Body of pancreas (tissue), 4 donors: ENCODE measurements around the gene ADIPOQ. TPM values are rescaled to one million over a fixed set of nuclear protein-coding genes. Genes with fewer than 3 reads are reported as not detected.
"Not testable (repeated sequence)": the region's sequence is repeated elsewhere in the genome, so short reads cannot be mapped to it uniquely, and the experiment has no call there.

Source experiments
- ATAC-seq: fragments of 150-250 bp; one replicate; pipeline ENCODE4 v1.9.1; 2016
- DNase-seq, 4 donors: peaks; one replicate each; pipeline ENCODE4 v3.0.0-alpha.2; 2019
- H3K27ac ChIP-seq, 4 donors: fragments of 200-600 bp; sonication (generic); 1 replicate in 3 of 4; 2 replicates in 1 of 4; pipeline versions ENCODE4 v1.5.1 to v1.6.1; 2016 to 2019; ENCODE audit warnings: mild to moderate bottlenecking in 1 of 4, mixed read lengths in 1 of 4, moderate library complexity in 1 of 4
- H3K27me3 ChIP-seq, 2 donors: fragments of 200-600 bp; sonication (generic); one replicate each; pipeline ENCODE4 v1.6.0; 2016; ENCODE audit warnings: mild to moderate bottlenecking in 1 of 2
- H3K36me3 ChIP-seq, 2 donors: fragments of 200-600 bp; sonication (generic); replicated peaks in 1 of 2; 2 replicates each; pipeline ENCODE4 v1.5.1; 2016; ENCODE audit warnings: low read depth in 2 of 2; ENCODE audit not compliant: insufficient read depth in 1 of 2
- H3K4me1 ChIP-seq: fragments of 200-600 bp; sonication (generic); one replicate; pipeline ENCODE4 v1.6.0; 2016
- H3K4me3 ChIP-seq, 2 donors: fragments of 200-600 bp; sonication (generic); 1 replicate in 1 of 2; 2 replicates in 1 of 2; pipeline ENCODE4 v1.5.1; 2016 to 2019
- H3K9me3 ChIP-seq, 3 donors: fragments of 200-600 bp; sonication (generic); 1 replicate in 2 of 3; 2 replicates in 1 of 3; pipeline ENCODE4 v1.5.1; 2016
- POLR2A ChIP-seq, 3 donors: fragments of 450-650 bp; IDR thresholded peaks; one replicate each; pipeline ENCODE4 v1.6.1; 2016; ENCODE audit warnings: antibody characterized with exemption in 3 of 3, mild to moderate bottlenecking in 2 of 3
- WGBS, 2 donors: methylation state at CpG; one replicate each; pipeline ENCODE4 v1.1.5; 2017; 5-methylcytosine and 5-hydroxymethylcytosine counted together
- intact Hi-C: fragments of 100-400 bp; cut with DNase I; formaldehyde crosslinking; loops from one replicate; pipeline ENCODE4 v1.15.1; 2023
- total RNA-seq, 2 donors: library from RNA; depleted of rRNA; stranded (reverse); fragments of >200 nt; gene quantifications; one replicate each; pipeline ENCODE4 v1.1.0, GENCODE V29; 2016
- TF ChIP-seq, protein P1 (sequence below), 7 experiments: fragments of 450-650 bp in 4 of 7; fragments of 200-600 bp in 3 of 7; sonication (generic) in 3 of 7; IDR thresholded peaks; one replicate each; pipeline ENCODE4 v1.5.1; 2016 to 2019; ENCODE audit warnings: antibody characterized with exemption in 7 of 7

Gene ADIPOQ
- total RNA-seq, 2 donors from 2014 or later: 10.9 to 188 TPM

DNA sequence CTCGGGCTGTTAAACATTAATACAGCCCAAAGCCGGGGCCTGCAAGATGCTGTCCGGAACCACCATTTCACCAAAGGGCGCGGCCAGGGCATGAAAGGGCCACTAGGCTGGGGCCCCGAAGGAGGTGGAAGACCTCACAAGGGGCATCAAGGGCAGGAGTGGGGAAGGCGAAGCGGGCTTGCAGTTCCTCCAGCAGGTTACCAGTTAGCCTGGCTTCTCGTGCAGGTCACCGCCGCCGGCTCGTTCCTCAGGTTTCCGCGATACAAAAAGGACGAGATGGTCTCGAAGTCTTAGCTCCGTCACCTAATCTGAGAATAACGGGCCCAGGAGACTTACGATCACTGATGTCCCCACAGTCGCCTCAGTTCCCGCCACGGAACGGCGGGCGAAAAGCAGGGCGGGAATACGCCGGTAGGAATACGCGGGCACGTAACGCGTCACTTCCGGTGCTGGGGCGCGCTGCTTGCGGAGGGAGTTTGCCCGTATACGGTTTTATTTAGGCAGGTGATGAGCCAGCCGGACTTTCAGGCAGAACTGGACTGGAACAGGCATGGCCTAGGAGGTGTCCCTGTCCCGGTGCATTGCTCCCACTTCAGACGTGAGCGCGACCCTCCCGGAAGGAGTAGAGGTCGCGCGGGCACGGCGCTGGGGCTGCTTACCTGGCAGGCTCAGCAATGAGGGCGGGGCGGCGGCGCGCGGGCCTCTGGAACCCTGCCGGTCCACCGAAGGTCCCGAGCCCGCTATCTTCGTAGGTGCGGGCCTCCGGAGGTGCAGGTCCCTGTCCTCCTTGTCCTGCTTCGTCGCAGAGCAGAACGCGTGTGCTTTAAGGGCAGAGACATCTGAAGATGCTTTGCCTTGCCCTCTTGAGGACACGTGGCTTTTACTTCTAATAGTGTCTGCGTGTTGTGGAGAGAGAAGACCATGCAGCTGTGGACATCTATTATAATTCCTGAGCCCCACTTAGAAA, 36.1 kb upstream of the ADIPOQ start, which contains the start of gene RFC4:
Gene RFC4 (minus strand): TSS at position 394 of the 967 bp plus-strand sequence. CDS start 1,769 bp downstream, outside the sequence.
- ATAC-seq: peak; percentile 96
- 0 to 1% methylated on average over 25 to 70 of the region's 70 CpGs for WGBS, 2 donors
- no peaks in the 10 kb centered on the region for H3K27me3 ChIP-seq
- peaks cover 0 to 3% of the 10 kb centered on the region in 2 donors for H3K36me3 ChIP-seq
- peaks cover 16% of the 10 kb centered on the region for H3K4me1 ChIP-seq
- intact Hi-C loops: no loop called here
- TF ChIP-seq, protein P1, sequence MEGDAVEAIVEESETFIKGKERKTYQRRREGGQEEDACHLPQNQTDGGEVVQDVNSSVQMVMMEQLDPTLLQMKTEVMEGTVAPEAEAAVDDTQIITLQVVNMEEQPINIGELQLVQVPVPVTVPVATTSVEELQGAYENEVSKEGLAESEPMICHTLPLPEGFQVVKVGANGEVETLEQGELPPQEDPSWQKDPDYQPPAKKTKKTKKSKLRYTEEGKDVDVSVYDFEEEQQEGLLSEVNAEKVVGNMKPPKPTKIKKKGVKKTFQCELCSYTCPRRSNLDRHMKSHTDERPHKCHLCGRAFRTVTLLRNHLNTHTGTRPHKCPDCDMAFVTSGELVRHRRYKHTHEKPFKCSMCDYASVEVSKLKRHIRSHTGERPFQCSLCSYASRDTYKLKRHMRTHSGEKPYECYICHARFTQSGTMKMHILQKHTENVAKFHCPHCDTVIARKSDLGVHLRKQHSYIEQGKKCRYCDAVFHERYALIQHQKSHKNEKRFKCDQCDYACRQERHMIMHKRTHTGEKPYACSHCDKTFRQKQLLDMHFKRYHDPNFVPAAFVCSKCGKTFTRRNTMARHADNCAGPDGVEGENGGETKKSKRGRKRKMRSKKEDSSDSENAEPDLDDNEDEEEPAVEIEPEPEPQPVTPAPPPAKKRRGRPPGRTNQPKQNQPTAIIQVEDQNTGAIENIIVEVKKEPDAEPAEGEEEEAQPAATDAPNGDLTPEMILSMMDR (IDR thresholded peaks at IDR 0.05): peak in 1 of 7 experiments; percentile 19
- TF ChIP-seq POLR2A (IDR thresholded peaks at IDR 0.05): peak in 2 of 3 donors; percentile 70 to 72
- H3K9me3 ChIP-seq: no peaks in the 10 kb centered on the region
- H3K4me3 ChIP-seq: peak within 1 kb of the TSS; percentile 67 to 71
- H3K27ac ChIP-seq: peak within 1 kb of the TSS; percentile 79 to 93 (median 86)
- DNase-seq: peak; percentile 84 to 87 (median 85)

DNA sequence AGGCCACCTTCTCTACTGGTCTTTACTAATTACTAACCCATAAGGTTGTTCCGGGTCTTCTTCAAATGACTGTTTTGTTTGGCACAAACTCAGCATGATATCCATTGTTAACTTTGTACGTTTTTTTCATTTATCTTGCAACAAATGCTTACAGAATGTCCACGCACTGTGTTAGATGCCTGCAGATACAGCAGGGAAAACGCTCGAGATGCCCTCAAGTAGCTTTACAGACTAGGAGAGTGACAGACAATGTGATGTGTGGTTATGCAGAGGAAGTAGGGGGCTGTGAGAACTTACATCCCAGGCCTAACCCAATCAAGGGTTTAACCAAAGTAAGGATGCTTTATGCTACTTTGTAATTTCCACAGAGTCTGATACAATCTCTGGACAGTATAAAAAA, 35.3 kb upstream of the ADIPOQ start:
- TF ChIP-seq POLR2A (IDR thresholded peaks at IDR 0.05): no peak
- TF ChIP-seq, protein P1 (IDR thresholded peaks at IDR 0.05): no peak
- Histone ChIP-seq H3K27me3 (no peaks in the 10 kb centered on the region), H3K36me3 (peaks cover 0 to 3% of the 10 kb centered on the region in 2 donors), H3K9me3 (no peaks in the 10 kb centered on the region), H3K27ac (peak overlapping the region in 1 of 4 donors; percentile 84), H3K4me3 (no peak overlapping the region), H3K4me1 (peaks cover 16% of the 10 kb centered on the region)
- 28 to 32% methylated on average over 5 of the region's 5 CpGs for WGBS, 2 donors
- no peak for DNase-seq
- ATAC-seq: no peak
- intact Hi-C loops: no loop called here

DNA sequence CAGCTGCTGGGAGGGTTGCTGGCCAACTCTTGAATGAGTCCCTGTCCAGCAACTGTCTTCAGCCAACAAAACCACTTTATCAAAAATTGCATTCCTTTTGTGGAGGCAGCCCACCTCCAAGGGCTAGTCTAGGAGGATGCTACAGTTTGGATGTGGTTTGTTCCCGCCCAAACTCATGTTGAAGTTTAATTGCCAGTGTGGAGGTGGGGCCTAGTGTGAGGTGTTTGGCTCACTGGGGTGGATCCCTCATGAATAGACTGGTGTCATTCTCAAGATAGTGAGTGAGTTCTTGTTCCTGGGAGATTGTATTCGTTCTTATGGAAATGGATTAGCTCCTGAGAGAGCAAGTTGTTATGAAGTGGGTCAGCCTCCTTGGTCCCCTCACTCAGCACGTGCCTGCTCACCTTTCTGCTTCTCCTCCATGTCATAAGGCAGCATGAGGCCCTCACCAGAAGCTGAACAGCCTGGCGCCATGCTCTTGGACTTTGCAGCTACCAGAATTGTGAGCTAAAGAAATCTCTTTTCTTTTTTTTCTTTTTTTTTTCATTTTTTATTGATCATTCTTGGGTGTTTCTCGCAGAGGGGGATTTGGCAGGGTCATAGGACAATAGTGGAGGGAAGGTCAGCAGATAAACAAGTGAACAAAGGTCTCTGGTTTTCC, 32.0 kb upstream of the ADIPOQ start:
- Histone ChIP-seq H3K9me3 (no peaks in the 10 kb centered on the region), H3K36me3 (no peaks in the 10 kb centered on the region), H3K27me3 (peaks cover 0 to 6% of the 10 kb centered on the region in 2 donors), H3K4me3 (no peak overlapping the region), H3K4me1 (peaks cover 12% of the 10 kb centered on the region), H3K27ac (no peak overlapping the region)
- WGBS, 2 donors: 72 to 82% methylated on average over 5 of the region's 5 CpGs
- ATAC-seq (no peak), DNase-seq (no peak)
- no peak for TF ChIP-seq POLR2A (IDR thresholded peaks at IDR 0.05)
- TF ChIP-seq, protein P1 (IDR thresholded peaks at IDR 0.05): no peak
- intact Hi-C loops: loop anchor here (10.0 kb wide), 1 partner anchor 196 kb away; the partner anchor contains the start of gene AHSG

DNA sequence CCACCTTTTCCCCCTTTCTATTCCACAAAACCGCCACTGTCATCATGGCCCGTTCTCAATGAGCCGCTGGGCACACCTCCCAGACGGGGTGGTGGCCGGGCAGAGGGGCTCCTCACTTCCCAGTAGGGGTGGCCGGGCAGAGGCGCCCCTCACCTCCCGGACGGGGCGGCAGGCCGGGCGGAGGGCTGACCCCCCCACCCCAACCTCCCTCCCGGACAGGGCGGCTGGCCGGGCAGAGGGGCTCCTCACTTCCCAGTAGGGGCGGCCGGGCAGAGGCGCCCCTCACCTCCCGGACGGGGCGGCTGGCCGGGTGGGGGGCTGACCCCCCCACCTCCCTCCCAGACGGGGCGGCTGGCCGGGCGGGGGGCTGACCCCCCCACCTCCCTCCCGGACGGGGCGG, 31.2 kb upstream of the ADIPOQ start:
- not testable (repeated sequence) for H3K36me3 ChIP-seq, H3K4me3 ChIP-seq, H3K4me1 ChIP-seq, ATAC-seq, H3K27ac ChIP-seq, DNase-seq, H3K9me3 ChIP-seq, H3K27me3 ChIP-seq
- intact Hi-C loops: loop anchor here (10.0 kb wide), 1 partner anchor 197 kb away; the partner anchor contains the start of gene AHSG
- 74 to 89% methylated on average over 5 to 11 of the region's 29 CpGs for WGBS, 2 donors

DNA sequence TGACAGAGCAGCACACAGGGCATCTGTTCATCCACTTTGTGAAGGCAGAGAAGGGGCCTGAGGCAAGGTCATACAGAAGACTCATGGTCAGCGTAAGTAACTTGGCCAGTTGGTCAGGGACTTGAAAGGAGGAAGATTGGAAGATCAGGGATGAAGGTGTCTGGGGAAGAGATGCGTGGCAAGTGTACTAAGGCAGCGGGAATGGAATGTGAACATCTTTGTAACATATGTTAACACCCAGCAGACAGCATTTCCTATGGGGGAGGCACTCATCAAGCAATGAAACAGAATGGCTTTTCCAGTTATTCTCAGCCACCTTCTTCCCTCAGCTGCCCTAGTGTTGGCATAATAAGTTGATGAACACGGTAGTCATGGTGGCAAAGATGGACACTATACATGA, 28.4 kb upstream of the ADIPOQ start:
- Histone ChIP-seq H3K27ac (no peak overlapping the region), H3K36me3 (no peaks in the 10 kb centered on the region), H3K4me1 (no peaks in the 10 kb centered on the region), H3K27me3 (peaks cover 0 to 6% of the 10 kb centered on the region in 2 donors), H3K9me3 (no peaks in the 10 kb centered on the region), H3K4me3 (no peak overlapping the region)
- no peak for ATAC-seq
- WGBS, 2 donors: 86 to 88% methylated on average over 4 of the region's 4 CpGs
- intact Hi-C loops: loop anchor here (10.0 kb wide), 1 partner anchor 199 kb away; the partner anchor contains the start of gene AHSG
- TF ChIP-seq POLR2A (IDR thresholded peaks at IDR 0.05): no peak
- TF ChIP-seq, protein P1 (IDR thresholded peaks at IDR 0.05): no peak
- DNase-seq: no peak
